Activated CD8-positive, alpha-beta memory T cell treated with anti-CD3 and anti-CD28 coated beads for 4 hours (primary cell): ENCODE measurements around the gene RBM38.

Source experiments
- DNase-seq, 2 donors: peaks; one replicate each; pipeline ENCODE4 v3.0.0-alpha.2; 2020; ENCODE audit warnings: low read depth in 2 of 2

The RBM38 gene

GRCh38 chr20:57435498-57436222 is 44.5 kb downstream of the RBM38 start:
- DNase-seq = no peak

DNA sequence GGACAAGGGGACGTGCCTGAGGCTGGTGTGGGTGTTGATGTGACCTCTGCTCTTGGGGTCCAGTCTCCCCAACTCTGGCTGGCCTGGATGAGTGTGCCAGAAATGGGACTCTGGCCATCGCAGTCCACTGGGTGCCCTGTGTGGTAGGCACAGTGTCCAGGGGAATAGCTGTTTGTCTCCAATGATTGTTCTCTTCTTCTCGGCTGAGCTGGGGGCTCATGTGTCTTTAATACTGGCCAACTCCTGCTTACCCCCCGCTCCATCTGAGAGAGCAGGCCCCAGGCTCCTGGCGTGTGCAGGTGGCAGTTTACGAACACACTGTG is 45.0 kb downstream of the RBM38 start:
- no peak for DNase-seq

DNA sequence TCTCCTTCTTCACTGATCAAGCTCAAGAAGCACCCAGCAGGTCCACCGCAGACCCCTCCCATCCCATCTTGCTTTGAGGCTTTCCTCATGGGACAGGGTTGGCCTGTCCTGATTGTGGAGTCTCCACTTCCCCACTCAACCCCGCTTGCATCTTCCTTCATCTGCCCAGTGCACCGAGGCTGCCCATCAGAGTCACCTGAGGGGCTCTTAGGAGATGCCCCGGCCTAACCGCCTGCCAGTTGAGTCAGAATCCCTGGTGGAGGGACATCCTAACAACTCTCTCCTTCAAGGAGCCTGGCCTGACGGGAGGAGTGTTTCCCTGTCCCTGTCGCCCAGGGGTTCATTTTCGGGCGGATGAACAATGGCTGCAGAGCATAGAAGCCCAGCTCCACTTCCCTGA is 46.1 kb downstream of the RBM38 start:
- DNase-seq = no peak

GRCh38 chr20:57437672-57438330 is 46.6 kb downstream of the RBM38 start:
- DNase-seq = no peak

DNA sequence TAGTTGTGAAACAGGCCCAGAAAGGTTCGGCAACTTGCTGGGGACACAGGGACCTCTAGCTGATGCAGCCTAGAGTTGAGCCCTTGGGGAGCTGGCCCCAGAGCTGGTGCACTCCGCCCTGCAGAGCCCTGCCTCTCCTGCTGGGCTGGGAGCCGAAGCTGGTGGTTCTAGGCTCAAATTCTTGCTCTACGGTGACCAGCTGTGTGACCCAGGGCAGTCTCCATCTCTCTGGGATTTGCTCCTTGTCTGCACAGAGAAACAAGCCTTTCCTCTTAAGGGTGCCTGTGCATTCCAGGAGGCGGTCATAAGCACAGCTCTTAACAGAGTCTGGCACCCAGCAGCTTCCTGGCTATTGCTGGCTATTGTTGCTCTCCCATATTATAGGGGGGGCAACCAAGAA is 47.4 kb downstream of the RBM38 start:
- no peak for DNase-seq

DNA sequence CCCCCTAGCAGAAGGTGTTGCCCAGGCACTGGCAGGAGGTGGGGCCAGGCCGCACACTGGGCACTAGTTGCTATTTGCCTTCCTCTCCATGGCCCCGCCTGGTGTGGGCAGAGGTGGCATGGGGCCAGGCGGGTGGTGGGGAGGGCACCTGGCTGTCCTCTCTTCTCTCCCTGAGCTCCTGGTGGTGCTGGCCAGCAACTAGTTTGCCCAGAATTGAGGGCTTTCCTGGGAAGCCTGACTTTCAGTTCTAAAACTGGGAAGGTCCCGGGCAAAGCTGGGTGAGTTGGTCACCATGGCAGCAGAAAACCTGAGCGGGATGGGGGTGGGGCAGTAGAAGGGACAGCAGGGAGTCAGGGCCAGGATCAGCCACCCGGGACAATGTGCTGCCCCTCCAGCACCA is 48.2 kb downstream of the RBM38 start:
- no peak for DNase-seq

GRCh38 chr20:57439993-57440392 is 48.8 kb downstream of the RBM38 start:
- DNase-seq = no peak

DNA sequence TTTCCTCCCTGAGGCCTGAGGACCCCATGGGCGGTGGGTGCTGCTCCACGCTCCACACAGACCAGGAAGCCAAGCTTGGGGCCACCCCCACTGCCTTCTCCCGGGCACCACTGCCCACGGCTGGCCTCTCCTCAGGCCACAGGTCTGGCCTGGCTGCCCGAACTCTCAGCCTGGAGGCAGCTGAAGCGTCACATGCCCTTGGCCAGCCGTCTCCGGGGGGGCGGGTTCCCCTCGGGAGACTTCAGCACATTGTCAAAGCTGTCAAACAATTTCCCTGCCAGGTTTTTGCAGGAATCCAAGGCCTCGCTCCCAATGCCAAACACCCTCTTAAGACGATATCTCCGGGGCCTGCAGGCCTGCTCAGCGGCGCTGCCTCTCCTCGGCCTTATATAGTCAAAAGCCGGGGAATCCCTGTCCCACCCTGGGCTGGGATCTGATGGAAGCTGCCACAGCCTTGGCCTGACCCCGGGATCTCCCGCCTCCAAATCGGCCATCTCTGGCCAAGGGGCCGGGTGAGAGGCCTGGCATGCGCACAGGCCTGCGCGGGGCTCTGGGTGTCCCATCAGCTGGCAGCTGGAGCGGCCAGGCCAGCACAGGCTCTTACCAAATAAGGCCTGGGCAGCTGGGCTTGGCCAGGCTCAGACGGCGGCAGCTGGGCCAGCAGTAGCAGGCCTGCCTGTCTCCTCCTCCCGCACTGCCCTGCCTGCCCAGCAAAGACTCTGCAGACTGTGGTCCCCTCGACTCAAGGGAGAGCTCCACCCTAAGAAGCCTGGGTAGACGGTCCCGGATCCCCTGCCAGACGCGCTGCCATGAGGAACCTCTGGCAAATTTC is 49.7 kb downstream of the RBM38 start:
- no peak for DNase-seq

- no peak for DNase-seq
These were observed 50.4 kb downstream of the RBM38 start for GRCh38 chr20:57441510-57442154.

GRCh38 chr20:57442158-57442887 is 51.1 kb downstream of the RBM38 start:
- no peak for DNase-seq

- no peak for DNase-seq
These were observed 51.7 kb downstream of the RBM38 start for GRCh38 chr20:57442888-57443239.

GRCh38 chr20:57443349-57444265 is 52.4 kb downstream of the RBM38 start:
- DNase-seq = no peak

DNA sequence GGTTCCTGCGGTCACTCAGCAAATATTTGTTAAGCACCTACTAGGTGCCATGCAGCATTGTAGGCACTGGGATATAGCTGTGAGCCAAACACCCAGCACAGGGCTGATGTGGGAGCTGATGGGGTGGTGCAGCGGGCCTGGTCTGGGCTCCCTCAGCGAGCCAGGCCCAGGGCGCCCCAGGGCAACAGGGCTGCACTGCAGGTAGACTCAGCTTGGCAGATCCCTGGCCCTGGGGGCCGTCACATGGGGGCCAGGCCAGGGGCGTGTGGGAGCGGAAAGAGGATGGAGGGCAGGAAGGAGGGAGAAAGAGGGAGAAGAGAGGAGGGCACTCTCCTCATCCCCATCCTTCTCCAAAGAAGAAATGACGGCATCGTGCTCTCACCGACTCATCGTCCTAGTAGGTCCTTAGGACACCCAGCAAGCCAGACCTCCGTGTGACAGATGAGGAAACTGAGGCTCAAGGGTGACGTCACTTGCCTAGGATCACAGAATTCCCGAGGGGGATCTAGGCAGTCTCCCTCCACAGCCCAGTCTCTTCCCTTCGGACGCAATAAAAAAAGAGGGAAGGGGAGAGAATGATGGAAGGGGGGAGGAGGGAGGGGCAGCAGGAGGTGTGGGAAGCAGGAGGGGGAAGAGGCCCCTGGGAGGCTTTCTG is 53.3 kb downstream of the RBM38 start:
- DNase-seq = no peak

DNA sequence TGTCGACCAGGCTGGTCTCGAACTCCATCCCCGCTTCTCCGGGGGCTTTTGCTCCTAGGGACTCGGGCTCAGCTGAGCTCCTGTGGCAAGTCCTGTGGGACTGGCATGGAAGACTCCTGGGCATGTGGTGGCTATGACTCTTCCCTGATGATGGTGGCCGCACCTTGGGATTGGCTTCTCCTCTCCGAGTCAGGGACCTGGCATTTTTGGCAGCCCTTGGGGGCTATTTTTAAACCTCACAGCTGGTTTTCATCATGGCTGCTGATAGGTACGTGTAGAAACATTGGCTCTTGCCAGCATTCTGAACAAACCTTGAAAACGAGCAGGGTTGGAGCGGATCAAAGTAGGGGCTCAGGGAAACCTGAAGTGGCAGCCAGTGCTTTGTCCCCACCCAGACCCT is 54.1 kb downstream of the RBM38 start:
- DNase-seq = no peak

DNA sequence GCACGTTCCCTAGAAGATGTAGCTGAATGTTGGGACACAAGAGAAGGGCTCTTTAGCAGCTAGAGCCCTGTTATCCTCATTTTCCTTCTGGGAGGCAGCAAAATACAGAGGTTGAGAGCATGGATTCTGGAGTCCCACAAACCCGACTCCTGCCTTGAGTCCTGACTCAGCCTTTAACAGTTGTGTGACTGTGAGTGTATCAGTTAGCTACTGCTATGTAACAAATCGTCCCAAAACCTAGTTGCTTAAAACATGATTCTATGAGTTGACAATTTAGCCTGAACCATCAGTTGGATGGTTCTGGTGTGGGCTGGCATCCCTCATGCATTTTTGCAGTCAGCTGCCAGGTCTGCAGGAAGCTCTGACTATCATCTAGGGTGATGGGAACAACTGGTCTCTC is 54.6 kb downstream of the RBM38 start:
- no peak for DNase-seq

GRCh38 chr20:57448764-57449354 is 57.7 kb downstream of the RBM38 start:
- DNase-seq = no peak

DNA sequence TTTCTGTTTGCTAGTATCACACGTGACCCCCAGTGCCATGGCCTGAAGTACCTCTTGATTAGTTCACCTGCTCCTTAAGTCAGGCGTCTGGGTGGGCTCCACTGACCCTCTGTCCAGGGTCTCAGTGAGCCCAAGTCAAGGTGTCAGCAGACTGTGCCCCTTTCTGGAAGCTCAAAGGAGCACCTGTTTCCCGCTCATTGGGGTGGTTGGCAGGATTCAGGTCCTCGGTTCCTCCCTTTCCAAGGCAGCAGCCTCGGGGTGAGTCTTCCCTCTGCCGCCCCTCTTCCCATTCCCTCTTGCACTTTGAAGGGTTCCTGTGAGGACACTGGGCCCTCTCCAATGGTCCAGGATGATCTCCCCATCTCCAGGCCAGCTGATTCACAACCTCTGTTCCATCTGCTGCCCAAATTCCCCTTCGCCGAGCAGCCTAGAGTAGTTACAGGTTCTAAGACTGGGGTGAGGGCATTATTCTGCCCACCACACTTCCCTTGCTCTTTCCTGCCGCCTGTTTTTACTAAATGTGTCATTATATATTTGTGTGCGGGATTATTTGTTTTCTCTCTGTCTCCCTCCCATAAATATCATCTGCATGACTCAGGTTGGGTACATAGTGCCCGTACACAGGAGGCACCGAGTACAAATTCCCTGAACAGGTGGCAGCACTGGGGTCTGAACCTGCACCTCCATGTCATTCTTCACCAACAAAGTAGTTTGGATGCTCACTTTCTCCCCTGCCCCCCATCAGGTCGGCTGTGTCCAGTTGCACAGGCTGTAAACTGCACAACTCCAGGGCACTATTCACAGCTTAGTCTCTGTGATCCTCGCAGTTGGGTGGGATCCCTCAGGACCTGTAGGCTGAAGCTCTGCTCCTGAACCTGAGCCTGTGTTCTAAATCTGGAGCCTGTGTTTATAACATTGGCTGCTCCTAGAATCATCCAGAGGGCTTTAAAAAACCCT is 58.5 kb downstream of the RBM38 start:
- no peak for DNase-seq

- DNase-seq = no peak
These were observed 59.2 kb downstream of the RBM38 start for GRCh38 chr20:57450419-57450818.

- no peak for DNase-seq
These were observed 59.7 kb downstream of the RBM38 start for GRCh38 chr20:57450931-57451330.
